Stomach (tissue), 4 donors: ENCODE measurements around the gene ATF5.

Source experiments
- POLR2A ChIP-seq, 4 donors: fragments of 450-650 bp; IDR thresholded peaks; one replicate each; pipeline ENCODE4 v1.6.1; 2016; ENCODE audit warnings: antibody characterized with exemption in 4 of 4, control low read depth in 2 of 4, mild to moderate bottlenecking in 1 of 4, moderate library complexity in 1 of 4
- TF ChIP-seq, protein P1 (sequence below), 7 experiments: fragments of 450-650 bp in 4 of 7; fragments of 200-600 bp in 3 of 7; sonication (generic) in 3 of 7; IDR thresholded peaks; one replicate each; pipeline ENCODE4 v1.5.1; 2016 to 2019; ENCODE audit warnings: antibody characterized with exemption in 7 of 7, control low read depth in 2 of 7, mild to moderate bottlenecking in 1 of 7

DNA sequence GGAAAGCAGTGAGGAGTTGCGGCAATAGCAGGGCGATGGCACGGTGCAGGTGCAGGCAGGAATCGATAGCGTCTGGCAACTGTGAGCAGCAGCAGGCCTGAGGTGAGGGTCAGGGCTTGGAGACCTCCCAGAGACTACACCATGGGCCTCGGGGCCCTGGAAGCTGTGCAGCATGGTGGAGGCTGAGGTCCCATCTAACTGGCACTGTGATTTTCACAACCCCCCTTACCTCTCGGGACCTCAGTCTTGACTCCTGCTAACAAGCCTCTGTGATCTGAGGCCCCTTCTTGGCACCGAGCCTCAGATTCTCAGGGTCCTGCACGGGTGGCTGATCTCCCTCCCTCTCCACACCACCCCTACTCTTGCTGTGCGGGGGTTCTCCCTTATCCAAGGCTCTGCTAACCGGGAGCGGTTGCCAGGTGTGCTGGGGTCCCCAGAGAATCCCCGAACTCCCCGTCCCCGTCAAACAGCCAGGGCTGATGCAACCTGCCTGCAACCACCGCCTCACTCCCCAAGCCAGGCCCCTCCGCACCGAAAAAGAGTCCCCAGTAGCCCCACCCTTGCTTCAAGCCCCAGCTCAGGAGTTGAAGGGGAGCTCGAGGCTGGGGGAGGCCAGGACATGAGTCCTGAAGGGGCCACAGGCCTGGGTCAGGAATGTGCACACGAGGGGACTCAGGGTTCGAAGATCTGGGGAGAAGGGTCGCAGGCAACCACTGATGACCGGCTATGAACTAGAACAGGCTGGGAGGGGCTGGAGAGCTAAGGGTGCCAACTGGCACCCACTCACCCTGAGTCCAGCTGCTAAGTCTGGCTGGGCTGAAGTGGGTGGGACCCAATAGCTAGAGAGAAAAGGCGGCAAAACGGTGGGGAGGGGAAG, 4.8 kb upstream of the ATF5 start:
- TF ChIP-seq, protein P1, sequence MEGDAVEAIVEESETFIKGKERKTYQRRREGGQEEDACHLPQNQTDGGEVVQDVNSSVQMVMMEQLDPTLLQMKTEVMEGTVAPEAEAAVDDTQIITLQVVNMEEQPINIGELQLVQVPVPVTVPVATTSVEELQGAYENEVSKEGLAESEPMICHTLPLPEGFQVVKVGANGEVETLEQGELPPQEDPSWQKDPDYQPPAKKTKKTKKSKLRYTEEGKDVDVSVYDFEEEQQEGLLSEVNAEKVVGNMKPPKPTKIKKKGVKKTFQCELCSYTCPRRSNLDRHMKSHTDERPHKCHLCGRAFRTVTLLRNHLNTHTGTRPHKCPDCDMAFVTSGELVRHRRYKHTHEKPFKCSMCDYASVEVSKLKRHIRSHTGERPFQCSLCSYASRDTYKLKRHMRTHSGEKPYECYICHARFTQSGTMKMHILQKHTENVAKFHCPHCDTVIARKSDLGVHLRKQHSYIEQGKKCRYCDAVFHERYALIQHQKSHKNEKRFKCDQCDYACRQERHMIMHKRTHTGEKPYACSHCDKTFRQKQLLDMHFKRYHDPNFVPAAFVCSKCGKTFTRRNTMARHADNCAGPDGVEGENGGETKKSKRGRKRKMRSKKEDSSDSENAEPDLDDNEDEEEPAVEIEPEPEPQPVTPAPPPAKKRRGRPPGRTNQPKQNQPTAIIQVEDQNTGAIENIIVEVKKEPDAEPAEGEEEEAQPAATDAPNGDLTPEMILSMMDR (IDR thresholded peaks at IDR 0.05) = no peak
- no peak for TF ChIP-seq POLR2A (IDR thresholded peaks at IDR 0.05)
